ENCODE data around the gene PLPPR2. TPM values are rescaled to one million over a fixed set of nuclear protein-coding genes. Genes with fewer than 3 reads are reported as not detected.
A peak's percentile ranks its signal among the peaks of the same experiment; 100 is the strongest.

PLPPR2 gene
- total and polyA plus RNA-seq, 2 donors, result 1.3 to 9.7 TPM

- H3K4me1 ChIP-seq (ENCODE audit: control insufficient read depth in 2 of 2, insufficient read depth in 2 of 2, low read length in 2 of 2), result peaks cover 0 to 5% of the 10 kb centered on the region in 2 donors
- no peaks in the 10 kb centered on the region for H3K9me3 ChIP-seq (ENCODE audit: control insufficient read depth in 2 of 2, insufficient read depth in 1 of 2, low read length in 1 of 2)
- no peak overlapping the region for H3K27ac ChIP-seq (ENCODE audit: low read depth in 1 of 2, low read length in 1 of 2)
- 96% methylated on average over 10 of the region's 10 CpGs for WGBS
- DNase-seq (ENCODE audit: low read depth in 6 of 9, low spot score in 9 of 9), result no peak
- H3K36me3 ChIP-seq (ENCODE audit: control insufficient read depth in 2 of 2, insufficient read depth in 2 of 2, low read length in 1 of 2), result peaks cover 0 to 5% of the 10 kb centered on the region in 2 donors
- no peak overlapping the region for H3K4me3 ChIP-seq (ENCODE audit: low read length in 2 of 2)
- H3K27me3 ChIP-seq (ENCODE audit: control insufficient read depth in 2 of 2, insufficient read depth in 1 of 2, low read length in 1 of 2), result peaks cover 0 to 38% of the 10 kb centered on the region in 2 donors
These were observed 8.6 kb downstream of the PLPPR2 start for GRCh38 chr19:11363881-11364280.

DNA sequence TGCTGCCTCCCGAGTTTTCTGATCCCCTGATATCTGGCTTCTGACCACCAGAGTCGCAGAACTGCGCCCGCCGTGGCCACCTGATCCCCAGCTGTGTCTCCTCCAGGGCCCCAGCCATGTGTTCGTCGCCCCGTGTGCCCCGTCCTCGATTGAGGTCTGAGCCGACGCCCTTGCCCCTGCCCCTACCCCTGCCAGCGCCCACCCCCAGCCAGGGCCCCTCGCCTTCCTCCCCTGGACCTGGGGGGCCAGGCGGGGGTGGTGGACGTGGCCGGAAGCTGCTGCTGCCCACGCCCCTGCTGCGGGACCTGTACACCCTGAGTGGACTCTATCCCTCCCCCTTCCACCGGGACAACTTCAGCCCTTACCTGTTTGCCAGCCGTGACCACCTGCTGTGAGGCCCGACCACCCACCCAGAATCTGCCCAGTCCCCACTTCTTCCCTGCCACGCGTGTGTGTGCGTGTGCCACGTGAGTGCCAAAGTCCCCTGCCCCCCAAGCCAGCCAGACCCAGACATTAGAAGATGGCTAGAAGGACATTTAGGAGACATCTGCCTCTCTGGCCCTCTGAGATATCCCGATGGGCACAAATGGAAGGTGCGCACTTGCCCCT is 9.2 kb downstream of the PLPPR2 start:
- Histone ChIP-seq H3K27me3 (ENCODE audit: control insufficient read depth in 2 of 2, insufficient read depth in 1 of 2, low read length in 1 of 2) (peaks cover 0 to 33% of the 10 kb centered on the region in 2 donors), H3K4me3 (ENCODE audit: low read length in 2 of 2) (no peak overlapping the region), H3K9me3 (ENCODE audit: control insufficient read depth in 2 of 2, insufficient read depth in 1 of 2, low read length in 1 of 2) (no peaks in the 10 kb centered on the region), H3K27ac (ENCODE audit: low read depth in 1 of 2, low read length in 1 of 2) (no peak overlapping the region), H3K4me1 (ENCODE audit: control insufficient read depth in 2 of 2, insufficient read depth in 2 of 2, low read length in 2 of 2) (peaks cover 0 to 5% of the 10 kb centered on the region in 2 donors), H3K36me3 (ENCODE audit: control insufficient read depth in 2 of 2, insufficient read depth in 2 of 2, low read length in 1 of 2) (peaks cover 0 to 5% of the 10 kb centered on the region in 2 donors)
- DNase-seq (ENCODE audit: low read depth in 6 of 9, low spot score in 9 of 9), result no peak
- WGBS, result 96% methylated on average over 28 of the region's 28 CpGs

- peaks cover 0 to 5% of the 10 kb centered on the region in 2 donors for H3K36me3 ChIP-seq (ENCODE audit: control insufficient read depth in 2 of 2, insufficient read depth in 2 of 2, low read length in 1 of 2)
- H3K4me3 ChIP-seq (ENCODE audit: low read length in 2 of 2), result no peak overlapping the region
- peaks cover 0 to 27% of the 10 kb centered on the region in 2 donors for H3K27me3 ChIP-seq (ENCODE audit: control insufficient read depth in 2 of 2, insufficient read depth in 1 of 2, low read length in 1 of 2)
- H3K27ac ChIP-seq (ENCODE audit: low read depth in 1 of 2, low read length in 1 of 2), result no peak overlapping the region
- no peaks in the 10 kb centered on the region for H3K9me3 ChIP-seq (ENCODE audit: control insufficient read depth in 2 of 2, insufficient read depth in 1 of 2, low read length in 1 of 2)
- 91% methylated on average over 5 of the region's 5 CpGs for WGBS
- H3K4me1 ChIP-seq (ENCODE audit: control insufficient read depth in 2 of 2, insufficient read depth in 2 of 2, low read length in 2 of 2), result peaks cover 0 to 5% of the 10 kb centered on the region in 2 donors
- DNase-seq (ENCODE audit: low read depth in 6 of 9, low spot score in 9 of 9), result no peak
These were observed 9.7 kb downstream of the PLPPR2 start for GRCh38 chr19:11364935-11365334.

DNA sequence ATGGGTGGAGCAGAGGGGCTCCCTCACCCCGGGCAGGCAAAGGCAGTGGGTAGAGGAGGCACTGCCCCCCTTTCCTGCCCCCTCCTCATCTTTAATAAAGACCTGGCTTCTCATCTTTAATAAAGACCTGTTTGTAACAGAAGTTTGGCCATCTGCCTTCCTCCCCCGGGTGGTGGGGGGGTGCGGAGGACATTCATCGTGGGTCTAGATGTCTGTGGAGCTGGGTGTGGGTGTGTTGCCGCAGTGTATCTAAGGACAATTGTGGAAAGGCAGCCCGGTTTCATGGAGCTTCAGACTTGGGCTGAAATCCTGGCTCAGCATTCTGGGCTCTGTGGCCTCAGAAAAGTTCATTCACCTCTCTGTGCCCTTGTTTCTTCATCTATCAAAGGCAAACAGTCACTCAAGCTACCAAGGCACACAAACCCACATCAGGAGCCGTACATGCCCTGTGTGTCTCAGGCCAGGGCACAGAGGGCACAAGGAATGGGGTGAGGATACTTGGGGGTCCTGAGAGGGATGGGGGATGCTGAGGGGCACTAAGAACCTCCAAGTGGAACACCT is 10.4 kb downstream of the PLPPR2 start:
- Histone ChIP-seq H3K36me3 (ENCODE audit: control insufficient read depth in 2 of 2, insufficient read depth in 2 of 2, low read length in 1 of 2) (peaks cover 0 to 5% of the 10 kb centered on the region in 2 donors), H3K4me1 (ENCODE audit: control insufficient read depth in 2 of 2, insufficient read depth in 2 of 2, low read length in 2 of 2) (peaks cover 0 to 5% of the 10 kb centered on the region in 2 donors), H3K27ac (ENCODE audit: low read depth in 1 of 2, low read length in 1 of 2) (no peak overlapping the region), H3K27me3 (ENCODE audit: control insufficient read depth in 2 of 2, insufficient read depth in 1 of 2, low read length in 1 of 2) (peaks cover 0 to 20% of the 10 kb centered on the region in 2 donors), H3K4me3 (ENCODE audit: low read length in 2 of 2) (no peak overlapping the region), H3K9me3 (ENCODE audit: control insufficient read depth in 2 of 2, insufficient read depth in 1 of 2, low read length in 1 of 2) (no peaks in the 10 kb centered on the region)
- no peak for DNase-seq (ENCODE audit: low read depth in 6 of 9, low spot score in 9 of 9)
- WGBS, result 98% methylated on average over 7 of the region's 7 CpGs

GRCh38 chr19:11367528-11367927 is 12.3 kb downstream of the PLPPR2 start:
- 87% methylated on average over 2 of the region's 2 CpGs for WGBS
- Histone ChIP-seq H3K4me1 (ENCODE audit: control insufficient read depth in 2 of 2, insufficient read depth in 2 of 2, low read length in 2 of 2) (no peaks in the 10 kb centered on the region), H3K9me3 (ENCODE audit: control insufficient read depth in 2 of 2, insufficient read depth in 1 of 2, low read length in 1 of 2) (no peaks in the 10 kb centered on the region), H3K27me3 (ENCODE audit: control insufficient read depth in 2 of 2, insufficient read depth in 1 of 2, low read length in 1 of 2) (peaks cover 0 to 1% of the 10 kb centered on the region in 2 donors), H3K4me3 (ENCODE audit: low read length in 2 of 2) (no peak overlapping the region), H3K27ac (ENCODE audit: low read depth in 1 of 2, low read length in 1 of 2) (no peak overlapping the region), H3K36me3 (ENCODE audit: control insufficient read depth in 2 of 2, insufficient read depth in 2 of 2, low read length in 1 of 2) (peaks cover 0 to 5% of the 10 kb centered on the region in 2 donors)
- DNase-seq (ENCODE audit: low read depth in 6 of 9, low spot score in 9 of 9), result no peak

- H3K27ac ChIP-seq (ENCODE audit: low read depth in 1 of 2, low read length in 1 of 2), result no peak overlapping the region
- no peak overlapping the region for H3K4me3 ChIP-seq (ENCODE audit: low read length in 2 of 2)
- peaks cover 0 to 5% of the 10 kb centered on the region in 2 donors for H3K36me3 ChIP-seq (ENCODE audit: control insufficient read depth in 2 of 2, insufficient read depth in 2 of 2, low read length in 1 of 2)
- WGBS, result 98% methylated on average over 2 of the region's 2 CpGs
- no peak for DNase-seq (ENCODE audit: low read depth in 6 of 9, low spot score in 9 of 9)
- H3K27me3 ChIP-seq (ENCODE audit: control insufficient read depth in 2 of 2, insufficient read depth in 1 of 2, low read length in 1 of 2), result no peaks in the 10 kb centered on the region
- no peaks in the 10 kb centered on the region for H3K9me3 ChIP-seq (ENCODE audit: control insufficient read depth in 2 of 2, insufficient read depth in 1 of 2, low read length in 1 of 2)
- peaks cover 7 to 18% of the 10 kb centered on the region in 2 donors for H3K4me1 ChIP-seq (ENCODE audit: control insufficient read depth in 2 of 2, insufficient read depth in 2 of 2, low read length in 2 of 2)
These were observed 15.5 kb downstream of the PLPPR2 start for GRCh38 chr19:11370744-11371143.

DNA sequence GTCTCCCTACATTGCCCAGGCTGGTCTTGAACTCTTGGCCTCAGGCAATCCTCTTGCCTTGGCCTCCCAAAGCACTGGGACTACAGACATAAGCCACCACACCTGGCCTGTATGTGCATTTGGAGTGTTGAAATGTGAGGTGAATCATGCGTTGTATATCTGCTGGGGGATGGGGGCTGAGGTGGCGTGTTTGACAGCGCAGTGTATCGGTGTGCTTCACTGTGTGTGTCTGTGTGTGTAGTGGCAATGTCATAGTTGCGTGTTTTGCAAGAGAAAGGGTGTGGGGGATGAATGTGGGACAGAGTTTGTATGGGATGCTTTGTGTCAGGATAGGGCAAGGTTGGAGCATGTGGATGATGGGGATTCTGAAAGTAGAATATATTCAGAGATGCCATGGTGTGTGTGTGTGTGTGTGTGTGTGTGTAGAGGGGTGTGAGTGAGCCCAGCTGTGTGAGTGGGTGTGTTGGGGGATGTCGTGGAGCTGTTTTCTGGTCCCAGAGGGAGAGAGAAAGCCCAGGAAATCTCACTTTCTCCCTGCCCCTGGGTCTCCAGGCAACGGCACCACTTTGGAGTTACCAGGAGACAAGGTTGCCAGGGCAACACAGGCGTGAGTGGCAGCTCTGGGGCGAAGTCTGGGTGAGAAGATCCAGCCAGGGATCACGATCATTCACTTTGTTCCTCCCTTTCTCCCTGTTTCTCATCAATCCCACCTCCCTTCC is 18.1 kb downstream of the PLPPR2 start:
- Histone ChIP-seq H3K4me3 (ENCODE audit: low read length in 2 of 2) (no peak overlapping the region), H3K27me3 (ENCODE audit: control insufficient read depth in 2 of 2, insufficient read depth in 1 of 2, low read length in 1 of 2) (no peaks in the 10 kb centered on the region), H3K36me3 (ENCODE audit: control insufficient read depth in 2 of 2, insufficient read depth in 2 of 2, low read length in 1 of 2) (peaks cover 6 to 10% of the 10 kb centered on the region in 2 donors), H3K9me3 (ENCODE audit: control insufficient read depth in 2 of 2, insufficient read depth in 1 of 2, low read length in 1 of 2) (no peaks in the 10 kb centered on the region), H3K27ac (ENCODE audit: low read depth in 1 of 2, low read length in 1 of 2) (no peak overlapping the region), H3K4me1 (ENCODE audit: control insufficient read depth in 2 of 2, insufficient read depth in 2 of 2, low read length in 2 of 2) (peaks cover 14 to 35% of the 10 kb centered on the region in 2 donors)
- 61% methylated on average over 10 of the region's 10 CpGs for WGBS
- DNase-seq (ENCODE audit: low read depth in 6 of 9, low spot score in 9 of 9), result peak in 1 of 9 donors; percentile 28

GRCh38 chr19:11373885-11374432 is 18.7 kb downstream of the PLPPR2 start:
- DNase-seq (ENCODE audit: low read depth in 6 of 9, low spot score in 9 of 9), result no peak
- Histone ChIP-seq H3K4me3 (ENCODE audit: low read length in 2 of 2) (peak overlapping the region; percentile 72 to 90), H3K4me1 (ENCODE audit: control insufficient read depth in 2 of 2, insufficient read depth in 2 of 2, low read length in 2 of 2) (peaks cover 14 to 35% of the 10 kb centered on the region in 2 donors), H3K36me3 (ENCODE audit: control insufficient read depth in 2 of 2, insufficient read depth in 2 of 2, low read length in 1 of 2) (peaks cover 6 to 14% of the 10 kb centered on the region in 2 donors), H3K27ac (ENCODE audit: low read depth in 1 of 2, low read length in 1 of 2) (peak overlapping the region; percentile 46 to 95), H3K27me3 (ENCODE audit: control insufficient read depth in 2 of 2, insufficient read depth in 1 of 2, low read length in 1 of 2) (no peaks in the 10 kb centered on the region), H3K9me3 (ENCODE audit: control insufficient read depth in 2 of 2, insufficient read depth in 1 of 2, low read length in 1 of 2) (no peaks in the 10 kb centered on the region)
- WGBS, result 10% methylated on average over 11 of the region's 11 CpGs
